LoVo (cell line): ENCODE results near the gene UQCR10.
A peak's percentile ranks its signal among the peaks of the same experiment; 100 is the strongest.

Source experiments
- DNase-seq: peaks from one replicate; pipeline ENCODE4 v3.0.0-alpha.2; 2016; ENCODE audit warnings: low spot score

The UQCR10 gene

GRCh38 chr22:29798318-29798717 is 31.1 kb downstream of the UQCR10 start:
- DNase-seq: no peak

- DNase-seq: no peak
Observed at GRCh38 chr22:29798801-29799200, 31.6 kb downstream of the UQCR10 start.

- peak; percentile 28 for DNase-seq
Observed at GRCh38 chr22:29799217-29799680, 32.1 kb downstream of the UQCR10 start.

GRCh38 chr22:29801153-29801552 is 34.0 kb downstream of the UQCR10 start:
- DNase-seq: no peak

- no peak for DNase-seq
Observed at GRCh38 chr22:29801796-29802195, 34.6 kb downstream of the UQCR10 start.

GRCh38 chr22:29803190-29803589 is 36.0 kb downstream of the UQCR10 start:
- no peak for DNase-seq

- no peak for DNase-seq
Observed at GRCh38 chr22:29804985-29805384, 37.8 kb downstream of the UQCR10 start.

- DNase-seq: no peak
Observed at GRCh38 chr22:29806196-29806595, 39.0 kb downstream of the UQCR10 start.

GRCh38 chr22:29810216-29810615 is 43.0 kb downstream of the UQCR10 start:
- no peak for DNase-seq

- no peak for DNase-seq
Observed at GRCh38 chr22:29811377-29811776, 44.2 kb downstream of the UQCR10 start.

GRCh38 chr22:29813126-29813525 is 46.0 kb downstream of the UQCR10 start:
- DNase-seq: no peak

GRCh38 chr22:29813563-29813962 is 46.4 kb downstream of the UQCR10 start:
- no peak for DNase-seq

GRCh38 chr22:29814003-29814402 is 46.8 kb downstream of the UQCR10 start:
- no peak for DNase-seq

- no peak for DNase-seq
Observed at GRCh38 chr22:29815580-29815979, 48.4 kb downstream of the UQCR10 start.

GRCh38 chr22:29816128-29816527 is 49.0 kb downstream of the UQCR10 start:
- no peak for DNase-seq

- no peak for DNase-seq
Observed at GRCh38 chr22:29816539-29816938, 49.4 kb downstream of the UQCR10 start.

GRCh38 chr22:29816980-29817379 is 49.8 kb downstream of the UQCR10 start:
- no peak for DNase-seq

GRCh38 chr22:29817724-29818123 is 50.6 kb downstream of the UQCR10 start:
- no peak for DNase-seq

GRCh38 chr22:29819501-29819900 is 52.3 kb downstream of the UQCR10 start:
- no peak for DNase-seq
